ENCODE measurements around the gene SELENON. TPM values are rescaled to one million over a fixed set of nuclear protein-coding genes. Genes with fewer than 3 reads are reported as not detected.

Gene SELENON
- total RNA-seq, 1 donor from 2014 or later = 5.2 TPM

GRCh38 chr1:25863486-25864262 lies 63.7 kb downstream of the SELENON start:
- peaks cover 2% of the 10 kb centered on the region for H3K36me3 Mint-ChIP-seq (ENCODE audit: low read depth)
- no peak for DNase-seq (ENCODE audit: low spot score)
- intact Hi-C loops (cut with micrococcal nuclease) = no loop called here
- H3K4me1 Mint-ChIP-seq (ENCODE audit: low read depth) = peaks cover 19% of the 10 kb centered on the region
- no peak overlapping the region for H3K27ac Mint-ChIP-seq
- H3K4me3 Mint-ChIP-seq = no peak overlapping the region
- H3K9me3 Mint-ChIP-seq = no peaks in the 10 kb centered on the region
- H3K27me3 Mint-ChIP-seq (ENCODE audit: insufficient read depth) = no peaks in the 10 kb centered on the region

- Mint-ChIP-seq H3K27ac (no peak overlapping the region), H3K4me3 (no peak overlapping the region), H3K36me3 (ENCODE audit: low read depth) (peaks cover 2% of the 10 kb centered on the region), H3K4me1 (ENCODE audit: low read depth) (peaks cover 15% of the 10 kb centered on the region), H3K9me3 (no peaks in the 10 kb centered on the region), H3K27me3 (ENCODE audit: insufficient read depth) (no peaks in the 10 kb centered on the region)
- DNase-seq (ENCODE audit: low spot score) = no peak
- intact Hi-C loops (cut with micrococcal nuclease) = no loop called here
Measured at GRCh38 chr1:25864434-25864833, 64.4 kb downstream of the SELENON start.

GRCh38 chr1:25866288-25866687 lies 66.3 kb downstream of the SELENON start:
- DNase-seq (ENCODE audit: low spot score) = no peak
- Mint-ChIP-seq H3K4me3 (no peak overlapping the region), H3K4me1 (ENCODE audit: low read depth) (peaks cover 3% of the 10 kb centered on the region), H3K9me3 (no peaks in the 10 kb centered on the region), H3K36me3 (ENCODE audit: low read depth) (peaks cover 2% of the 10 kb centered on the region), H3K27me3 (ENCODE audit: insufficient read depth) (no peaks in the 10 kb centered on the region), H3K27ac (no peak overlapping the region)
- intact Hi-C loops (cut with micrococcal nuclease) = no loop called here

- Mint-ChIP-seq H3K4me1 (ENCODE audit: low read depth) (no peaks in the 10 kb centered on the region), H3K27me3 (ENCODE audit: insufficient read depth) (no peaks in the 10 kb centered on the region), H3K4me3 (no peak overlapping the region), H3K9me3 (no peaks in the 10 kb centered on the region), H3K27ac (no peak overlapping the region), H3K36me3 (ENCODE audit: low read depth) (no peaks in the 10 kb centered on the region)
- DNase-seq (ENCODE audit: low spot score) = no peak
- intact Hi-C loops (cut with micrococcal nuclease) = no loop called here
Measured at GRCh38 chr1:25867210-25867991, 67.4 kb downstream of the SELENON start.

Other genes starting within 250 kb of the SELENON start
- gene MAN1C1, start 183.4 kb upstream of the SELENON start, total RNA-seq = 0.83 and 0.98 TPM in 2 replicates
- gene MTFR1L, start 19.8 kb downstream of the SELENON start, total RNA-seq = 29.3 and 30.0 TPM in 2 replicates
- 10.2 and 12.3 TPM in 2 replicates for gene AUNIP, start 59.3 kb downstream of the SELENON start, total RNA-seq
- 5.8 and 6.1 TPM in 2 replicates for gene PAQR7, start 75.5 kb downstream of the SELENON start, total RNA-seq
- gene STMN1, start 106.2 kb downstream of the SELENON start, total RNA-seq = 203 and 205 TPM in 2 replicates
- gene PAFAH2, start 197.9 kb downstream of the SELENON start, total RNA-seq = 8.0 and 9.0 TPM in 2 replicates
- 0.05 TPM in 1 of 2 replicates, not detected in the other for gene EXTL1, start 221.6 kb downstream of the SELENON start, total RNA-seq
- gene SLC30A2, start 245.9 kb downstream of the SELENON start, total RNA-seq = not detected in 2 replicates